ENCODE measurements around the gene KCNH2. TPM values are rescaled to one million over a fixed set of nuclear protein-coding genes. Genes with fewer than 3 reads are reported as not detected.
"Not testable (repeated sequence)": the region's sequence is repeated elsewhere in the genome, so short reads cannot be mapped to it uniquely, and the experiment has no call there.

Gene KCNH2
- total RNA-seq, 1 experiment from 2014 or later: 0.80 TPM

GRCh38 chr7:151012911-151013347 is 34.8 kb upstream of the KCNH2 start:
- peak; percentile 69 for DNase-seq (ENCODE audit: low read depth)

- DNase-seq (ENCODE audit: low read depth): no peak
These were observed 34.0 kb upstream of the KCNH2 start for GRCh38 chr7:151012031-151012692.

GRCh38 chr7:151011616-151012015 is 33.5 kb upstream of the KCNH2 start:
- not testable (repeated sequence) for DNase-seq (ENCODE audit: low read depth)

GRCh38 chr7:151011097-151011409 is 32.9 kb upstream of the KCNH2 start:
- DNase-seq (ENCODE audit: low read depth): no peak

- no peak for DNase-seq (ENCODE audit: low read depth)
These were observed 32.4 kb upstream of the KCNH2 start for GRCh38 chr7:151010307-151011096.

- no peak for DNase-seq (ENCODE audit: low read depth)
These were observed 31.9 kb upstream of the KCNH2 start for GRCh38 chr7:151010037-151010306.

- no peak for DNase-seq (ENCODE audit: low read depth)
These were observed 31.4 kb upstream of the KCNH2 start for GRCh38 chr7:151009327-151010036.

GRCh38 chr7:151008511-151009323 is 30.6 kb upstream of the KCNH2 start:
- peak; percentile 54 for DNase-seq (ENCODE audit: low read depth)

GRCh38 chr7:151008143-151008510 is 30.0 kb upstream of the KCNH2 start:
- DNase-seq (ENCODE audit: low read depth): no peak

- DNase-seq (ENCODE audit: low read depth): no peak
These were observed 29.4 kb upstream of the KCNH2 start for GRCh38 chr7:151007469-151007898.

GRCh38 chr7:151006590-151007300 is 28.6 kb upstream of the KCNH2 start:
- no peak for DNase-seq (ENCODE audit: low read depth)

- no peak for DNase-seq (ENCODE audit: low read depth)
These were observed 27.4 kb upstream of the KCNH2 start for GRCh38 chr7:151005566-151005965.

GRCh38 chr7:151003572-151003971 is 25.5 kb upstream of the KCNH2 start:
- DNase-seq (ENCODE audit: low read depth): no peak

- no peak for DNase-seq (ENCODE audit: low read depth)
These were observed 23.4 kb upstream of the KCNH2 start for GRCh38 chr7:151001546-151001945.

GRCh38 chr7:151000897-151001495 is 22.9 kb upstream of the KCNH2 start:
- DNase-seq (ENCODE audit: low read depth): no peak

- no peak for DNase-seq (ENCODE audit: low read depth)
These were observed 21.5 kb upstream of the KCNH2 start for GRCh38 chr7:150999497-151000230.

GRCh38 chr7:150999001-150999400 is 20.9 kb upstream of the KCNH2 start:
- no peak for DNase-seq (ENCODE audit: low read depth)

- DNase-seq (ENCODE audit: low read depth): no peak
These were observed 20.2 kb upstream of the KCNH2 start for GRCh38 chr7:150998341-150998740.

GRCh38 chr7:150997817-150998216 is 19.7 kb upstream of the KCNH2 start:
- DNase-seq (ENCODE audit: low read depth): no peak

GRCh38 chr7:150997075-150997511 is 19.0 kb upstream of the KCNH2 start:
- DNase-seq (ENCODE audit: low read depth): no peak
